ENCODE measurements around the gene IRF2BP2. TPM values are rescaled to one million over a fixed set of nuclear protein-coding genes. Genes with fewer than 3 reads are reported as not detected.

The IRF2BP2 gene
- total and polyA plus RNA-seq, 2 experiments from 2014 or later: 24.3 to 113 TPM

GRCh38 chr1:234655328-234656069 lies 45.5 kb upstream of the IRF2BP2 start:
- H3K27me3 ChIP-seq: no peaks in the 10 kb centered on the region
- TF ChIP-seq, protein P1, sequence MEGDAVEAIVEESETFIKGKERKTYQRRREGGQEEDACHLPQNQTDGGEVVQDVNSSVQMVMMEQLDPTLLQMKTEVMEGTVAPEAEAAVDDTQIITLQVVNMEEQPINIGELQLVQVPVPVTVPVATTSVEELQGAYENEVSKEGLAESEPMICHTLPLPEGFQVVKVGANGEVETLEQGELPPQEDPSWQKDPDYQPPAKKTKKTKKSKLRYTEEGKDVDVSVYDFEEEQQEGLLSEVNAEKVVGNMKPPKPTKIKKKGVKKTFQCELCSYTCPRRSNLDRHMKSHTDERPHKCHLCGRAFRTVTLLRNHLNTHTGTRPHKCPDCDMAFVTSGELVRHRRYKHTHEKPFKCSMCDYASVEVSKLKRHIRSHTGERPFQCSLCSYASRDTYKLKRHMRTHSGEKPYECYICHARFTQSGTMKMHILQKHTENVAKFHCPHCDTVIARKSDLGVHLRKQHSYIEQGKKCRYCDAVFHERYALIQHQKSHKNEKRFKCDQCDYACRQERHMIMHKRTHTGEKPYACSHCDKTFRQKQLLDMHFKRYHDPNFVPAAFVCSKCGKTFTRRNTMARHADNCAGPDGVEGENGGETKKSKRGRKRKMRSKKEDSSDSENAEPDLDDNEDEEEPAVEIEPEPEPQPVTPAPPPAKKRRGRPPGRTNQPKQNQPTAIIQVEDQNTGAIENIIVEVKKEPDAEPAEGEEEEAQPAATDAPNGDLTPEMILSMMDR (IDR thresholded peaks at IDR 0.05; ENCODE audit: low read depth, low read length): no peak
- H3K4me3 ChIP-seq: no peak overlapping the region
- H3K4me1 ChIP-seq (ENCODE audit: low read depth): peaks cover 4% of the 10 kb centered on the region
- H3K36me3 ChIP-seq: no peaks in the 10 kb centered on the region
- no peak for DNase-seq (ENCODE audit: low read depth in 1 of 2, low spot score in 1 of 2)
- no peak overlapping the region for H3K27ac ChIP-seq
- H3K9me3 ChIP-seq (ENCODE audit: low read depth): no peaks in the 10 kb centered on the region

GRCh38 chr1:234654002-234654733 lies 44.2 kb upstream of the IRF2BP2 start:
- TF ChIP-seq, protein P1 (IDR thresholded peaks at IDR 0.05; ENCODE audit: low read depth, low read length): no peak

GRCh38 chr1:234649432-234650081 lies 39.6 kb upstream of the IRF2BP2 start:
- no peaks in the 10 kb centered on the region for H3K36me3 ChIP-seq
- H3K4me1 ChIP-seq (ENCODE audit: low read depth): no peaks in the 10 kb centered on the region
- no peak overlapping the region for H3K27ac ChIP-seq
- no peak overlapping the region for H3K4me3 ChIP-seq
- no peaks in the 10 kb centered on the region for H3K9me3 ChIP-seq (ENCODE audit: low read depth)
- TF ChIP-seq, protein P1 (IDR thresholded peaks at IDR 0.05; ENCODE audit: low read depth, low read length): no peak
- no peaks in the 10 kb centered on the region for H3K27me3 ChIP-seq
- no peak for DNase-seq (ENCODE audit: low read depth in 1 of 2, low spot score in 1 of 2)

More at GRCh38 chr1:234654002-234654733, 44.2 kb upstream of the IRF2BP2 start:
- H3K27ac ChIP-seq: no peak overlapping the region
- no peaks in the 10 kb centered on the region for H3K36me3 ChIP-seq
- no peak for DNase-seq (ENCODE audit: low read depth in 1 of 2, low spot score in 1 of 2)
- H3K4me1 ChIP-seq (ENCODE audit: low read depth): peaks cover 4% of the 10 kb centered on the region
- no peak overlapping the region for H3K4me3 ChIP-seq
- H3K27me3 ChIP-seq: no peaks in the 10 kb centered on the region
- H3K9me3 ChIP-seq (ENCODE audit: low read depth): no peaks in the 10 kb centered on the region

DNA sequence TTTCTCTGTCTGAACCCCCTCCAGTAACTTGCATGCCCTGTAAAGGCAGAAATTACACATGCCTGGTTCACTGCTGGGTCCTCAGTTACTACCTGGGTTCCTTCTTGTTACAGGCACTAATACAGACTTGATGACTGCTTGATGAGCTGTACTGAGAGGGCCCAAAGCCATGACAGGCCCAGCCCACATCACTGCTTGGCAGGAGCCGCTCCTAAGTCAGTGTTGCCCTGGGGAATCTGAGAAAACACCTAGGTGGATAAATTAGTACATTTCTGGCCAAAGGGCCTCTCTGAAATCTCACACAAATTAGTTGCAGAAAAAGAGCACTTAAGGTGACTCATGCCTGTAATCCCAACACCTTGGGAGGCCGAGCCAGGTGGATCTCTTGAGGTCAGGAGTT lies 37.8 kb upstream of the IRF2BP2 start:
- TF ChIP-seq, protein P1 (IDR thresholded peaks at IDR 0.05; ENCODE audit: low read depth, low read length): no peak
- Histone ChIP-seq H3K9me3 (ENCODE audit: low read depth) (no peaks in the 10 kb centered on the region), H3K27me3 (no peaks in the 10 kb centered on the region), H3K4me1 (ENCODE audit: low read depth) (no peaks in the 10 kb centered on the region), H3K36me3 (no peaks in the 10 kb centered on the region), H3K27ac (no peak overlapping the region), H3K4me3 (no peak overlapping the region)
- DNase-seq (ENCODE audit: low read depth in 1 of 2, low spot score in 1 of 2): no peak

GRCh38 chr1:234647245-234647644 lies 37.3 kb upstream of the IRF2BP2 start:
- Histone ChIP-seq H3K9me3 (ENCODE audit: low read depth) (no peaks in the 10 kb centered on the region), H3K27ac (no peak overlapping the region), H3K27me3 (no peaks in the 10 kb centered on the region), H3K4me1 (ENCODE audit: low read depth) (no peaks in the 10 kb centered on the region), H3K36me3 (no peaks in the 10 kb centered on the region), H3K4me3 (no peak overlapping the region)
- TF ChIP-seq, protein P1 (IDR thresholded peaks at IDR 0.05; ENCODE audit: low read depth, low read length): no peak
- no peak for DNase-seq (ENCODE audit: low read depth in 1 of 2, low spot score in 1 of 2)
